Stimulated activated CD4-positive, alpha-beta T cell treated with anti-CD3 and anti-CD28 coated beads, Interleukin-1b, Interleukin-23, amount 100 ng/mL, for 48 hours (primary cell): ENCODE results near the gene EXD2.
"Not testable (repeated sequence)": the region's sequence is repeated elsewhere in the genome, so short reads cannot be mapped to it uniquely, and the experiment has no call there.

Experiments
- DNase-seq: peaks from one replicate; pipeline ENCODE4 v3.0.0-alpha.2; 2020

The EXD2 gene

GRCh38 chr14:69284170-69284569 lies 92.9 kb downstream of the EXD2 start:
- DNase-seq = no peak

DNA sequence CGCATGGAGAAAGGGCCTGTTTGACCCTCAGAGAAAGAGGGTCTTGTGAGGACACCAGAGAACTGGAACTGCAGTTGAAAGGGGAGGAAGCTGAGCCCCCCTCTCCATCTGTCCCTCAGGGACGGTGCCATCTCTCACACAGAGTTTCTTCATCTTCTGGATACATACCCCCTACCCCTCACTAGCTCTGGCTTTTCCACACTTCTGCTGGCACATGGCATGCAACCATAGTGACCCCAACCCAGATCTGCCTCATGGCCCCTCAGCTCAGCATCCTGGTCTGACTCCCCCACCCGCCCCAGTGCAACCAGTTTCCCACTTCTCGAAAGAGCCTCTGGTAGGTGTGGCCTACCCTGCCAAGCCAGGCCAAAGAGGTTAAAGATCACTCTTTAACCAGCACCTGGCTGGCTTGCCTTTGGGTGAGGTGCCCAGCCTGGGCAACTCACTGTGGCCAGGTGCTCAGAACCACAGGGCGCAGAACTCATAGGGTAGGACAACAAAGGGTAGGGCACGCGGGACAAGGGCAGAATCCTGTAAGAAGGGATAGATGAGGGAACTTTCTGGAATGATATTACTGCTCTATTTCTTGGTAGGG lies 94.5 kb downstream of the EXD2 start:
- DNase-seq = no peak

GRCh38 chr14:69287098-69288010 lies 96.1 kb downstream of the EXD2 start:
- DNase-seq = no peak

- DNase-seq = no peak
Observed at GRCh38 chr14:69288011-69288771, 96.9 kb downstream of the EXD2 start.

- DNase-seq = no peak
Observed at GRCh38 chr14:69288956-69289705, 97.8 kb downstream of the EXD2 start.

GRCh38 chr14:69289811-69290520 lies 98.7 kb downstream of the EXD2 start:
- DNase-seq = no peak

- not testable (repeated sequence) for DNase-seq
Observed at GRCh38 chr14:69290881-69291280, 99.6 kb downstream of the EXD2 start.

GRCh38 chr14:69291396-69291795 lies 100.1 kb downstream of the EXD2 start:
- DNase-seq = no peak

DNA sequence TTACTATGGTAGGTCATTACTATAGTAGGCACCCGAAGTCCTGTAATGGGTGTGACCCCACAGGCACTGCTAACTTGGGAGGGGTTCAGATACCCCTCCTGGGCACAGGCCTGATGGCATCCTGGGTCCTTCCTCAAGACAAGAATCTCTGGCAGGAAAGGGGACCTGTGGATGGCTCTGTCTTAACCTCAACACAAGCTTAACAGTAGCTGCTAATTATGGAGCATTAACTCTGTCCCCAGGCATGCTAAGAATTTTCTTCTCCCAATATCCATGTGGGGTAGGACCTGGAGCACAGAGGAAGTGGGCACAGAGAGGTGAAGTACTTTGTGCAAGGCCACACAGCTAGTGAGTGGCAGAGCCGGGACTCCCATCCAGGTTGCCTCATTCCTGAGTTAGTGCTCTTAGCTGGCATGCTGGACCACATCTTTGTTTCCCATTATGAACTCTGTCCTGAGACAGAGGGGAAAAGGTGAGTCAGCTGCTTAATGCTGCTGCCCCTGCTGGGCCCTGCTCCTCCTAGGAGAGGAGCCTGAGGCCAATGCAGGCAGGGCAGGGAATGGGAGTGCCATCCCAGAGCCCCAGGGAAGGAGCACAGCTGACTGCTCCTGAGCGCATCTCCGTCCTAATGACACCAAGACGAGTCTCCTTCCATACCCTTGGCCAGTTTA lies 100.7 kb downstream of the EXD2 start:
- no peak for DNase-seq
